ENCODE results near the gene OR13H1. TPM values are rescaled to one million over a fixed set of nuclear protein-coding genes. Genes with fewer than 3 reads are reported as not detected.

OR13H1 gene
- total and polyA plus RNA-seq, 2 of the 4 experiments (the other 2 are of a cell fraction), result not detected

- dilution Hi-C loops (cut with HindIII; ENCODE audit: low sequenced_read_pairs, unreplicated experiment) (no loop called here), in situ Hi-C loops (cut with MboI; ENCODE audit: low sequenced_read_pairs) (no loop called here), intact Hi-C loops (cut with micrococcal nuclease) (no loop called here)
- Histone ChIP-seq H3K9me3 (ENCODE audit: control insufficient read depth, insufficient read depth, low read length) (no peaks in the 10 kb centered on the region), H2AK5ac (ENCODE audit: low read depth, low read length) (no peak overlapping the region), H4K5ac (ENCODE audit: low read depth, low read length) (no peak overlapping the region), H3K23ac (ENCODE audit: low read depth, low read length) (no peak overlapping the region), H3K4me1 (ENCODE audit: control insufficient read depth, insufficient read depth, low read length) (no peaks in the 10 kb centered on the region), H2BK15ac (ENCODE audit: low read depth, low read length) (no peak overlapping the region), H2BK5ac (ENCODE audit: low read depth, low read length, poor library complexity, severe bottlenecking) (no peak overlapping the region), H3K4me3 (ENCODE audit: insufficient read depth, low read depth, low read length) (no peak overlapping the region), H2AFZ (replicated peaks; ENCODE audit: low read length, poor library complexity) (no peak overlapping the region), H3K14ac (replicated peaks; ENCODE audit: low read depth, low read length) (no peak overlapping the region), H3K27ac (ENCODE audit: insufficient read depth, low read length) (no peak overlapping the region), H3K4me2 (ENCODE audit: low read depth, low read length) (no peak overlapping the region), H3K4ac (ENCODE audit: low read depth, low read length) (no peak overlapping the region), H4K8ac (ENCODE audit: low read depth in 2 of 2, low read length in 2 of 2) (no peak overlapping the region), H2BK120ac (ENCODE audit: low read depth, low read length) (no peak overlapping the region), H3K18ac (ENCODE audit: low read depth, low read length) (no peak overlapping the region), H4K91ac (ENCODE audit: insufficient read depth, low read depth, low read length) (no peak overlapping the region), H3K56ac (ENCODE audit: extremely low read depth, insufficient read depth, low read length) (no peak overlapping the region), H3K27me3 (ENCODE audit: control insufficient read depth, insufficient read depth, low read length) (no peaks in the 10 kb centered on the region), H3K36me3 (ENCODE audit: control insufficient read depth, insufficient read depth, low read length) (no peaks in the 10 kb centered on the region), H3K9ac (ENCODE audit: low read depth, low read length) (no peak overlapping the region), H3K9me1 (ENCODE audit: insufficient read depth, low read length) (no peaks in the 10 kb centered on the region), H4K20me1 (ENCODE audit: insufficient read depth, low read length) (no peaks in the 10 kb centered on the region), H2AK9ac (replicated peaks; ENCODE audit: low read depth, low read length, poor library complexity) (no peak overlapping the region), H2BK20ac (ENCODE audit: low read depth, low read length) (no peak overlapping the region), H3K79me1 (ENCODE audit: low read depth in 1 of 2, low read length in 2 of 2) (no peaks in the 10 kb centered on the region)
- POLR2A ChIA-PET (ENCODE audit: unreplicated experiment), result interaction anchor here (0.5 kb wide), 1 partner anchor 40 kb away, joined by 6 read pairs; no protein-coding TSS in a partner anchor
- ATAC-seq (ENCODE audit: low read depth) (no peak), DNase-seq (no peak)
- CTCF ChIA-PET, result no interaction called here
- TF ChIP-seq RCOR1 (IDR thresholded peaks at IDR 0.05; ENCODE audit: insufficient replicate concordance, low read length), result no peak
- TF ChIP-seq, protein P1, sequence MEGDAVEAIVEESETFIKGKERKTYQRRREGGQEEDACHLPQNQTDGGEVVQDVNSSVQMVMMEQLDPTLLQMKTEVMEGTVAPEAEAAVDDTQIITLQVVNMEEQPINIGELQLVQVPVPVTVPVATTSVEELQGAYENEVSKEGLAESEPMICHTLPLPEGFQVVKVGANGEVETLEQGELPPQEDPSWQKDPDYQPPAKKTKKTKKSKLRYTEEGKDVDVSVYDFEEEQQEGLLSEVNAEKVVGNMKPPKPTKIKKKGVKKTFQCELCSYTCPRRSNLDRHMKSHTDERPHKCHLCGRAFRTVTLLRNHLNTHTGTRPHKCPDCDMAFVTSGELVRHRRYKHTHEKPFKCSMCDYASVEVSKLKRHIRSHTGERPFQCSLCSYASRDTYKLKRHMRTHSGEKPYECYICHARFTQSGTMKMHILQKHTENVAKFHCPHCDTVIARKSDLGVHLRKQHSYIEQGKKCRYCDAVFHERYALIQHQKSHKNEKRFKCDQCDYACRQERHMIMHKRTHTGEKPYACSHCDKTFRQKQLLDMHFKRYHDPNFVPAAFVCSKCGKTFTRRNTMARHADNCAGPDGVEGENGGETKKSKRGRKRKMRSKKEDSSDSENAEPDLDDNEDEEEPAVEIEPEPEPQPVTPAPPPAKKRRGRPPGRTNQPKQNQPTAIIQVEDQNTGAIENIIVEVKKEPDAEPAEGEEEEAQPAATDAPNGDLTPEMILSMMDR (conservative IDR thresholded peaks at IDR 0.05; ENCODE audit: low read depth, low read length), result no peak
- no peak for TF ChIP-seq BHLHE40 (IDR thresholded peaks at IDR 0.05; ENCODE audit: low read depth, low read length)
- TF ChIP-seq NFE2L2 (IDR thresholded peaks at IDR 0.05; ENCODE audit: low read depth, low read length), result no peak
- no peak for TF ChIP-seq FOS (IDR thresholded peaks at IDR 0.05; ENCODE audit: low read depth, low read length)
- no peak for TF ChIP-seq RAD21 (IDR thresholded peaks at IDR 0.05; ENCODE audit: low read length)
- no peak for TF ChIP-seq CHD1 (IDR thresholded peaks at IDR 0.05; ENCODE audit: low read depth, low read length)
- TF ChIP-seq MAFK (IDR thresholded peaks at IDR 0.05; ENCODE audit: low read depth, low read length), result no peak
- no TSS peak for BruUV-seq (replicated peaks)
Measured at GRCh38 chrX:131577413-131577812, 33.5 kb downstream of the OR13H1 start.
